H1 (cell line): Measurements from ENCODE around the gene DNAH1. TPM values are rescaled to one million over a fixed set of nuclear protein-coding genes. Genes with fewer than 3 reads are reported as not detected.

Experiments used
- CTCF ChIA-PET: fragments of 300-600 bp; sonication (Branson Sonifier 250); formaldehyde crosslinking; loops from one replicate; lab custom pipeline; 2021; ENCODE audit not compliant: partially characterized antibody; lab: Charles Lee
- POLR2A ChIA-PET: fragments of 300-600 bp; sonication (Branson Sonifier 250); formaldehyde crosslinking; loops from one replicate; lab custom pipeline; 2021; ENCODE audit warnings: inconsistent platforms; ENCODE audit not compliant: partially characterized antibody; lab: Charles Lee
- DNase-seq, 2 experiments: peaks; one replicate each; pipeline versions ENCODE4 v3.0.0 to v3.0.0-alpha.2; 2010 to 2022; ENCODE audit warnings: low spot score in 2 of 2, low read depth in 1 of 2, mixed read lengths in 1 of 2
- FAIRE-seq: peaks from 2 replicates; lab custom pipeline; 2011; peaks lifted over from hg19 to GRCh38; lab: Jason Lieb, UNC
- H2AFZ ChIP-seq: 2 replicates; pipeline ENCODE4 v1.8.1; 2012; ENCODE audit warnings: low read length, inconsistent platforms
- H2AK5ac ChIP-seq: 2 replicates; pipeline ENCODE4 v1.6.1; 2013; ENCODE audit warnings: low read depth, low read length
- H2BK120ac ChIP-seq: replicated peaks from 2 replicates; pipeline ENCODE3; 2013; ENCODE audit warnings: low read depth, low read length, inconsistent platforms
- H2BK12ac ChIP-seq: 2 replicates; pipeline ENCODE4 v1.6.1; 2013; ENCODE audit warnings: low read depth, low read length
- H2BK15ac ChIP-seq: 2 replicates; pipeline ENCODE4 v1.6.1; 2013; ENCODE audit warnings: low read length
- H2BK20ac ChIP-seq: 2 replicates; pipeline ENCODE4 v1.6.1; 2013; ENCODE audit warnings: low read length
- H2BK5ac ChIP-seq: 2 replicates; pipeline ENCODE4 v1.6.1; 2013; ENCODE audit warnings: low read depth, low read length
- H3K14ac ChIP-seq: 2 replicates; pipeline ENCODE4 v1.6.1; 2013; ENCODE audit warnings: inconsistent platforms; ENCODE audit not compliant: insufficient read length
- H3K18ac ChIP-seq: 2 replicates; pipeline ENCODE4 v1.6.1; 2013; ENCODE audit warnings: low read length; ENCODE audit errors: extremely low read depth
- H3K23ac ChIP-seq: 2 replicates; pipeline ENCODE4 v1.6.1; 2013; ENCODE audit warnings: inconsistent platforms; ENCODE audit not compliant: insufficient read length
- H3K23me2 ChIP-seq: 2 replicates; pipeline ENCODE4 v1.6.1; 2013; ENCODE audit warnings: low read depth, low read length
- H3K27ac ChIP-seq: 2 replicates; pipeline ENCODE4 v1.6.1; 2011; ENCODE audit warnings: low read depth, low read length, inconsistent platforms
- H3K27me3 ChIP-seq, 4 experiments: replicated peaks in 1 of 4; 1 replicate in 1 of 4; 2 replicates in 3 of 4; pipeline versions ENCODE4 v1.6.1 to v1.8.1; 2011 to 2013; ENCODE audit warnings: low read length in 3 of 4, mild to moderate bottlenecking in 3 of 4, inconsistent platforms in 2 of 4, mixed read lengths in 2 of 4, moderate library complexity in 1 of 4; ENCODE audit not compliant: control insufficient read depth in 3 of 4, insufficient read depth in 3 of 4; ENCODE audit errors: extremely low read depth in 1 of 4
- H3K36me3 ChIP-seq, 4 experiments: 2 replicates each; pipeline versions ENCODE4 v1.6.1 to v1.8.1; 2011 to 2013; ENCODE audit warnings: mild to moderate bottlenecking in 4 of 4, low read length in 3 of 4, moderate library complexity in 2 of 4, control low read depth in 1 of 4, inconsistent platforms in 1 of 4; ENCODE audit not compliant: insufficient read depth in 4 of 4, control insufficient read depth in 2 of 4
- H3K4ac ChIP-seq: replicated peaks from 2 replicates; pipeline ENCODE3; 2013; ENCODE audit warnings: low read length, low read depth, mixed read lengths, inconsistent platforms; ENCODE audit not compliant: insufficient read length
- H3K4me1 ChIP-seq, 4 experiments: replicated peaks in 1 of 4; 1 replicate in 1 of 4; 2 replicates in 3 of 4; pipeline versions ENCODE4 v1.6.1 to v1.8.1; 2011 to 2013; ENCODE audit warnings: low read length in 3 of 4, inconsistent platforms in 2 of 4, mixed read lengths in 1 of 4; ENCODE audit not compliant: insufficient read depth in 4 of 4, control insufficient read depth in 3 of 4
- H3K4me2 ChIP-seq, 2 experiments: 2 replicates each; pipeline versions ENCODE4 v1.6.1 to v1.8.1; 2011 to 2013; ENCODE audit warnings: low read depth in 2 of 2, low read length in 2 of 2, control low read depth in 1 of 2, inconsistent platforms in 1 of 2, mild to moderate bottlenecking in 1 of 2; ENCODE audit not compliant: insufficient read depth in 1 of 2
- H3K4me3 ChIP-seq, 4 experiments: fragments of 200-600, 300-600 bp in 1 of 4; sonication (generic), shearing (Covaris generic), sonication (Bioruptor Twin) in 1 of 4; 2 replicates each; pipeline versions ENCODE4 v1.5.1 to v1.8.1; 2011 to 2016; ENCODE audit warnings: low read length in 4 of 4, low read depth in 3 of 4, control low read depth in 2 of 4, inconsistent platforms in 2 of 4, mild to moderate bottlenecking in 2 of 4, mixed read lengths in 1 of 4, moderate library complexity in 1 of 4; ENCODE audit not compliant: insufficient read depth in 2 of 4; ENCODE audit errors: extremely low read depth in 1 of 4
- H3K56ac ChIP-seq: replicated peaks from 2 replicates; pipeline ENCODE3; 2013; ENCODE audit warnings: low read depth, mild to moderate bottlenecking, mixed read lengths, low read length, inconsistent platforms; ENCODE audit not compliant: insufficient read length
- H3K79me1 ChIP-seq: 2 replicates; pipeline ENCODE4 v1.6.1; 2013; ENCODE audit warnings: low read depth, low read length, control low read depth
- H3K79me2 ChIP-seq, 2 experiments: 2 replicates each; pipeline versions ENCODE4 v1.6.1 to v1.8.1; 2012 to 2013; ENCODE audit warnings: low read length in 2 of 2, mild to moderate bottlenecking in 2 of 2, inconsistent platforms in 1 of 2; ENCODE audit not compliant: insufficient read depth in 2 of 2, control insufficient read depth in 1 of 2
- H3K9ac ChIP-seq, 4 experiments: replicated peaks in 1 of 4; 1 replicate in 1 of 4; 2 replicates in 3 of 4; pipeline versions ENCODE4 v1.6.1 to v1.8.1; 2011 to 2013; ENCODE audit warnings: low read depth in 3 of 4, low read length in 3 of 4, control low read depth in 2 of 4, mild to moderate bottlenecking in 2 of 4, moderate library complexity in 2 of 4, inconsistent platforms in 1 of 4; ENCODE audit errors: extremely low read depth in 1 of 4
- H3K9me3 ChIP-seq, 2 experiments: 2 replicates each; pipeline versions ENCODE4 v1.6.1 to v1.8.1; 2012 to 2013; ENCODE audit warnings: mild to moderate bottlenecking in 2 of 2, moderate library complexity in 2 of 2, control low read depth in 1 of 2, inconsistent platforms in 1 of 2, low read depth in 1 of 2, low read length in 1 of 2, mixed read lengths in 1 of 2; ENCODE audit not compliant: insufficient read depth in 2 of 2
- H4K20me1 ChIP-seq, 2 experiments: replicated peaks in 1 of 2; 2 replicates each; pipeline versions ENCODE3 to v1.8.1; 2011 to 2013; ENCODE audit warnings: inconsistent platforms in 2 of 2, low read length in 2 of 2, mild to moderate bottlenecking in 1 of 2; ENCODE audit not compliant: insufficient read depth in 2 of 2, control insufficient read depth in 1 of 2
- H4K5ac ChIP-seq: 2 replicates; pipeline ENCODE4 v1.6.1; 2013; ENCODE audit warnings: low read length, low read depth, mixed read lengths, inconsistent platforms; ENCODE audit not compliant: insufficient read length
- H4K8ac ChIP-seq: 2 replicates; pipeline ENCODE4 v1.8.0; 2013; ENCODE audit warnings: mild to moderate bottlenecking, moderate library complexity, low read length, inconsistent platforms; ENCODE audit not compliant: insufficient read depth; ENCODE audit errors: extremely low read depth
- H4K91ac ChIP-seq: replicated peaks from 2 replicates; pipeline ENCODE3; 2013; ENCODE audit warnings: low read length, mixed read lengths, inconsistent platforms; ENCODE audit not compliant: insufficient read length
- BRCA1 ChIP-seq: IDR thresholded peaks from 2 replicates; pipeline ENCODE4 v1.6.1; 2012; ENCODE audit warnings: low read depth, low read length, improper control_type of control experiment
- CTCF ChIP-seq, 3 experiments: IDR thresholded peaks; 1 replicate in 2 of 3; 2 replicates in 1 of 3; pipeline versions ENCODE4 v1.5.1 to v1.6.1; 2011; ENCODE audit warnings: low read length in 3 of 3, mild to moderate bottlenecking in 3 of 3, inconsistent platforms in 2 of 3, low read depth in 1 of 3, moderate library complexity in 1 of 3; ENCODE audit not compliant: insufficient read depth in 1 of 3; ENCODE audit errors: control extremely low read depth in 1 of 3
- E2F6 ChIP-seq: IDR thresholded peaks from 2 replicates; pipeline ENCODE4 v1.6.1; 2012; ENCODE audit warnings: inconsistent platforms
- EGR1 ChIP-seq: IDR thresholded peaks from 2 replicates; pipeline ENCODE4 v1.6.1; 2011; ENCODE audit warnings: low read depth, low read length, borderline replicate concordance
- EZH2 ChIP-seq: fragments of 200-600 bp; sonication (generic); IDR thresholded peaks from 2 replicates; pipeline ENCODE4 v1.7.1; 2012; ENCODE audit warnings: low read depth, mild to moderate bottlenecking, moderate library complexity, low read length, inconsistent platforms; ENCODE audit not compliant: severe bottlenecking
- HDAC6 ChIP-seq: IDR thresholded peaks from one replicate; pipeline ENCODE4 v1.7.1; 2012; ENCODE audit warnings: low read depth, mild to moderate bottlenecking, inconsistent platforms, low read length, moderate library complexity
- RFX5 ChIP-seq: IDR thresholded peaks from 2 replicates; pipeline ENCODE4 v1.6.1; 2011; ENCODE audit warnings: low read depth, low read length, improper control_type of control experiment, borderline replicate concordance
- SP1 ChIP-seq: IDR thresholded peaks from 2 replicates; pipeline ENCODE4 v1.6.1; 2011; ENCODE audit warnings: low read depth, low read length
- SRF ChIP-seq: IDR thresholded peaks from 2 replicates; pipeline ENCODE4 v1.6.1; 2011; ENCODE audit warnings: mild to moderate bottlenecking, low read depth, low read length, moderate library complexity
- TAF1 ChIP-seq: IDR thresholded peaks from 2 replicates; pipeline ENCODE4 v1.6.1; 2011; ENCODE audit warnings: mild to moderate bottlenecking, low read depth, low read length
- ZNF274 ChIP-seq: IDR thresholded peaks from 2 replicates; pipeline ENCODE4 v1.7.0; 2012; ENCODE audit warnings: low read length, borderline replicate concordance; ENCODE audit errors: extremely low read depth
- WGBS, 2 experiments: shearing (Covaris generic) in 1 of 2; methylation state at CpG; one replicate each; pipeline versions ENCODE4 v1.1.6 to v1.1.7; 2013 to 2015; ENCODE audit warnings: low lambda C conversion rate in 2 of 2, mixed read lengths in 2 of 2, inconsistent platforms in 1 of 2, low coverage in 1 of 2, missing lambda C conversion rate in 1 of 2; ENCODE audit not compliant: insufficient replicate concordance in 2 of 2, insufficient coverage in 1 of 2, insufficient read length in 1 of 2; ENCODE audit errors: extremely low coverage in 1 of 2, missing lambda C conversion rate in 1 of 2; 5-methylcytosine and 5-hydroxymethylcytosine counted together
- polyA plus RNA-seq, 7 experiments: library from polyadenylated mRNA; depleted of rRNA in 3 of 7; stranded (reverse) in 5 of 7; unstranded in 2 of 7; fragments of >200 nt in 5 of 7; fragments of 200-250 nt in 2 of 7; gene quantifications; 1 replicate in 5 of 7; 2 replicates in 1 of 7; 4 replicates in 1 of 7; pipeline versions ENCODE4 v1.2.1 to v1.2.3, GENCODE V29; 2011 to 2013; ENCODE audit warnings: missing spikeins in 2 of 7, mixed read lengths in 2 of 7
- total RNA-seq: library from RNA; stranded (reverse); fragmentation: NEBNext Ultra II Directional; extraction: Animal tissue kit (Norgen Biotek cat#: 25700); gene quantifications from 2 replicates; pipeline ENCODE4 v1.2.1, GENCODE V29; 2021

DNAH1 gene
- total and polyA plus RNA-seq, 2 of the 8 experiments (the other 6 are each of a cell fraction or from before 2014, with no cell fraction given), result 1.0 to 1.5 TPM

GRCh38 chr3:52326976-52327375 lies 10.9 kb downstream of the DNAH1 start:
- H2BK5ac ChIP-seq, result no peak overlapping the region
- H3K9me3 ChIP-seq, result no peaks in the 10 kb centered on the region
- no peak overlapping the region for H3K23ac ChIP-seq
- H2AFZ ChIP-seq, result no peak overlapping the region
- H3K27me3 ChIP-seq, result no peaks in the 10 kb centered on the region; a peak in 1 of 7 replicates
- H3K18ac ChIP-seq, result no peak overlapping the region
- FAIRE-seq (no peak), DNase-seq (no peak)
- CTCF ChIA-PET, result interaction anchor here (1.3 to 6.2 kb wide), 5 partner anchors 13 to 119 kb away, joined by 4 to 60 read pairs (median 8); no protein-coding TSS in a partner anchor
- no peaks in the 10 kb centered on the region for H3K79me2 ChIP-seq
- no peak overlapping the region for H4K91ac ChIP-seq
- H3K14ac ChIP-seq, result no peak overlapping the region
- no peak overlapping the region for H3K4ac ChIP-seq
- H3K79me1 ChIP-seq, result no peaks in the 10 kb centered on the region; the same call in 1 of the 2 replicates
- WGBS, 2 experiments, result 93% methylated on average over 6 of the region's 6 CpGs; no CpG with 5 or more reads in 1 of the 2 experiments
- POLR2A ChIA-PET, result interaction anchor here (0.6 kb wide), 1 partner anchor 41 kb away, joined by 3 read pairs; no protein-coding TSS in a partner anchor
- no peak overlapping the region; the same call in 1 of the 2 replicates for H4K8ac ChIP-seq
- no peaks in the 10 kb centered on the region for H3K36me3 ChIP-seq
- no peak overlapping the region for H2BK20ac ChIP-seq
- no peak overlapping the region for H3K27ac ChIP-seq
- H3K9ac ChIP-seq, result no peak overlapping the region
- no peak overlapping the region for H4K5ac ChIP-seq
- H3K23me2 ChIP-seq, result peaks cover 3% of the 10 kb centered on the region; the same call in 1 of the 2 replicates
- H2BK120ac ChIP-seq, result no peak overlapping the region
- H4K20me1 ChIP-seq, result peaks cover 0 to under 1% of the 10 kb centered on the region in 2 experiments
- H2AK5ac ChIP-seq, result no peak overlapping the region
- no peak overlapping the region for H2BK12ac ChIP-seq
- H2BK15ac ChIP-seq, result no peak overlapping the region
- no peak overlapping the region for H3K56ac ChIP-seq
- H3K4me3 ChIP-seq, result no peak overlapping the region
- H3K4me1 ChIP-seq, result no peaks in the 10 kb centered on the region
- H3K4me2 ChIP-seq, result no peak overlapping the region
- TF ChIP-seq E2F6 (no peak), BRCA1 (no peak), SP1 (no peak), ZNF274 (no peak), SRF (no peak), HDAC6 (no peak), EGR1 (no peak), RFX5 (no peak), TAF1 (no peak), EZH2 (no peak), CTCF (IDR thresholded peaks at IDR 0.05; ENCODE audit: control extremely low read depth in 1 of 3, insufficient read depth in 1 of 3, low read depth in 1 of 3, low read length in 3 of 3) (no peak)
